ENCODE measurements around the gene ARHGAP29. TPM values are rescaled to one million over a fixed set of nuclear protein-coding genes. Genes with fewer than 3 reads are reported as not detected.
A peak's percentile ranks its signal among the peaks of the same experiment; 100 is the strongest.

ARHGAP29 gene
- total RNA-seq, 4 donors from 2014 or later: 4.9 to 29.7 (median 8.7) TPM

DNA sequence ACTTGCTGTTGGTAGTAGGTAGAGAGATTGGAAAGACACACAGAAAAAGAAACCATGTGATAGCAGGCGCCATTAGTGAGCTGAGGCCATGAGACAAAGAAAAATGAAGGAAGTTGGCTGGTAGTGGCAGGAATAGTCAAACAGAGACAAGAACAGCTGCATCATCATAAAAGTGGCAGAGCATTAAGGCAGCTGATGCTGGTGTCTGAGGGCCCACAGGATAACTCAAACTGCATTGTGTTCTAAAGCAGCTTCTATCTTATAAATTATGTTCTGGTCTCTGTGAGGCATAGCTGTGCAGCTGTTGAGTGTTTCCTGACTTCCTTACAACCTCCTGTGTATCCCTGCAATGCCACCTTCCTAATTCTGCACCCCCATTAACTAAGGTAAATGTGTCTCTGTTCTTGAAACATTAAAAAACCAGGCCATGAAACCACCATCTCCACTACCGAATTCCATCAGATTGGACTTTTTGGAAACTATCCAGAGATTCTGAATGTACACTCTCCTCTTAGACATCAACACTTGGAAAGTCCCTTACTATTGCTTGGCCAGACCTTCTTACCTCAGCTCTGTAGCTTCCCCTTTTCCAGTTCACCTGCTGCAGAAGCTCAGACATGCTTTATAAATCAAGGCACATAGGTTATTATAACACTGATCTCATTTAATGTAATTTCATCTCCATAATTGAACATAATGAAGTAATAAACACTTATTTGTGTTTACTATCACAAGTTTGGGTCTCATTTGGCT lies 23.4 kb upstream of the ARHGAP29 start:
- no peak overlapping the region for H3K4me3 ChIP-seq
- H3K36me3 ChIP-seq: no peaks in the 10 kb centered on the region
- no peak for DNase-seq
- H3K27ac ChIP-seq: no peak overlapping the region
- TF ChIP-seq POLR2A (IDR thresholded peaks at IDR 0.05): no peak
- TF ChIP-seq, protein P1, sequence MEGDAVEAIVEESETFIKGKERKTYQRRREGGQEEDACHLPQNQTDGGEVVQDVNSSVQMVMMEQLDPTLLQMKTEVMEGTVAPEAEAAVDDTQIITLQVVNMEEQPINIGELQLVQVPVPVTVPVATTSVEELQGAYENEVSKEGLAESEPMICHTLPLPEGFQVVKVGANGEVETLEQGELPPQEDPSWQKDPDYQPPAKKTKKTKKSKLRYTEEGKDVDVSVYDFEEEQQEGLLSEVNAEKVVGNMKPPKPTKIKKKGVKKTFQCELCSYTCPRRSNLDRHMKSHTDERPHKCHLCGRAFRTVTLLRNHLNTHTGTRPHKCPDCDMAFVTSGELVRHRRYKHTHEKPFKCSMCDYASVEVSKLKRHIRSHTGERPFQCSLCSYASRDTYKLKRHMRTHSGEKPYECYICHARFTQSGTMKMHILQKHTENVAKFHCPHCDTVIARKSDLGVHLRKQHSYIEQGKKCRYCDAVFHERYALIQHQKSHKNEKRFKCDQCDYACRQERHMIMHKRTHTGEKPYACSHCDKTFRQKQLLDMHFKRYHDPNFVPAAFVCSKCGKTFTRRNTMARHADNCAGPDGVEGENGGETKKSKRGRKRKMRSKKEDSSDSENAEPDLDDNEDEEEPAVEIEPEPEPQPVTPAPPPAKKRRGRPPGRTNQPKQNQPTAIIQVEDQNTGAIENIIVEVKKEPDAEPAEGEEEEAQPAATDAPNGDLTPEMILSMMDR (IDR thresholded peaks at IDR 0.05): no peak
- no peaks in the 10 kb centered on the region for H3K4me1 ChIP-seq
- H3K9me3 ChIP-seq: no peaks in the 10 kb centered on the region
- H3K27me3 ChIP-seq: no peaks in the 10 kb centered on the region

DNA sequence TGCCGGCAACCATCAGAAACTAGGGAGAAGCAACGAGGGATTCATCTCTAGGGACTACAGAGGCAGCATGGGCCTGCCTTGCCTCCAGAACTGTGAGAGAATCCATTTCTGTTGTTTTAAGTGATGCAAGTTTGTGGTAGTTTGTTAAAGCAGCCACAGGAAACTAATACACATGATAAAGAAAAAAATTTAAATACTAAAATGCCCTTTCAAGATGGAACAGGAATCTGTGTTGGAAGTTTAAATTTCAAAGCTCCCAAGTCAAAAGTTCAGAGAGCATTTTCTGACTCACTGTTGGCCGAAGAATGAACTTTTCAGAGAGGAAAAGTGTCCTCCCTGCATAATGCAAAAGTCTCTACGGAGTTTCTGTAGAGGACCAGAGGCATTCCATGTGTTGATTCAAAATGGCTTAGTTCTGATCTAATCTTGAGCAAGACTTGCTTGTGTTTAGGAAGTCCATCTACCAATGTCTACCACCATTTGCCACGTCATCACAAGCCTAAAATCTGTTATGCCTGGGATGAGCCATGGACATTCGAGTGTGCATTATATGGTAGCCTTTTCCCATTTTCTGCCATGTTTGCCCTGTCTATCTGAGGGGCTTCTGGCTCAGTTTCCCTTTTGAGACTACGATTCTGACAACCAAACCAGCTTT lies 22.4 kb upstream of the ARHGAP29 start:
- Histone ChIP-seq H3K4me3 (no peak overlapping the region), H3K4me1 (no peaks in the 10 kb centered on the region), H3K27ac (no peak overlapping the region), H3K9me3 (no peaks in the 10 kb centered on the region), H3K36me3 (no peaks in the 10 kb centered on the region), H3K27me3 (no peaks in the 10 kb centered on the region)
- no peak for TF ChIP-seq POLR2A (IDR thresholded peaks at IDR 0.05)
- TF ChIP-seq, protein P1 (IDR thresholded peaks at IDR 0.05): no peak
- DNase-seq: no peak

DNA sequence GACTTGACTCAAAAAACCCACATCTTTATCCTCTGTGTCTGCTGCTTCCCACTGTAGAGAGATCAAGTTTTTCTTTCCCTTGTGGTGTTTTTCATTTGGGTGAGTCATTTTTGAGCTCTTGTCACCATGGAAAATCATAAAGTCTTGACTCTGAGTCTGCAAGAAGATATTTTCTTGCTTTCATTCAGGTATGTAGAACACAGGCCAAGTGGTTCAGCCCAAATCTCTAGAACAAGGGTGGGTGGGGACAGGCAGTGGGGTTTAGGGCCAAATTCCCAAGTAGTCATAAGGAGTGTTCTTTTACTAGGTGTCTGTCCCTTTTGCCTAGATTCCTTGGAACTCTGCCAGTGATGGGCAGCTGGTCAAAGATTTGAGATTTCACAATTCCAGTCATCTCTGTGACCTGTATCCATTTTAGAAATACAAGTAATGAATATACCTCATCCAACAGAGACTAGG lies 21.5 kb upstream of the ARHGAP29 start:
- TF ChIP-seq, protein P1 (IDR thresholded peaks at IDR 0.05): no peak
- no peak for TF ChIP-seq POLR2A (IDR thresholded peaks at IDR 0.05)
- H3K36me3 ChIP-seq: no peaks in the 10 kb centered on the region
- H3K4me3 ChIP-seq: no peak overlapping the region
- peak in 1 of 3 donors; percentile 47 for DNase-seq
- H3K27me3 ChIP-seq: no peaks in the 10 kb centered on the region
- no peaks in the 10 kb centered on the region for H3K4me1 ChIP-seq
- no peaks in the 10 kb centered on the region for H3K9me3 ChIP-seq
- no peak overlapping the region for H3K27ac ChIP-seq

DNA sequence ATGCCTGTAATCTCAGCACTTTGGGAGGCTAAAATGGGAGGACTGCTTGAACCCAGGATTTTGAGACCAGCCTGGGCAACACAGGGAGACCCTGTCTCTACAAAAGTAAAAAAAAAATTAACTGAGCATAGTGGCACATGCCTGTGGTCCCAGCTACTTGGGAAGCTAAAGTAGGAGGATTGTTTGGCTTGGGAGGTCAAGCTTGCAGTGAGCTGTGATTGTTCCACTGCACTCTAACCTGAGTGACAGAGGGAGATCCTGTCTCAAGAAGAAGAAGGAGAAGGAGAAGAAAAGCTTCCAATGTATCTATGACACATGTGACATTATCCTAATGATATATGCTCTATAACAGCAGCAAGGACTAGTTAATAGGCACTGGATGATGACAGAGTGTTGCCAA lies 20.1 kb upstream of the ARHGAP29 start:
- H3K4me1 ChIP-seq: no peaks in the 10 kb centered on the region

GRCh38 chr1:94255476-94255875 lies 18.1 kb upstream of the ARHGAP29 start:
- no peaks in the 10 kb centered on the region for H3K9me3 ChIP-seq
- no peaks in the 10 kb centered on the region for H3K27me3 ChIP-seq
- H3K36me3 ChIP-seq: no peaks in the 10 kb centered on the region
- H3K4me3 ChIP-seq: no peak overlapping the region
- H3K4me1 ChIP-seq: no peaks in the 10 kb centered on the region
- TF ChIP-seq POLR2A (IDR thresholded peaks at IDR 0.05): no peak
- TF ChIP-seq, protein P1 (IDR thresholded peaks at IDR 0.05): no peak
- H3K27ac ChIP-seq: no peak overlapping the region
- no peak for DNase-seq

More for the DNA sequence above, 20.1 kb upstream of the ARHGAP29 start:
- H3K36me3 ChIP-seq: no peaks in the 10 kb centered on the region
- no peak for TF ChIP-seq POLR2A (IDR thresholded peaks at IDR 0.05)
- TF ChIP-seq, protein P1 (IDR thresholded peaks at IDR 0.05): no peak
- H3K27ac ChIP-seq: no peak overlapping the region
- no peaks in the 10 kb centered on the region for H3K27me3 ChIP-seq
- DNase-seq: no peak
- H3K4me3 ChIP-seq: no peak overlapping the region
- H3K9me3 ChIP-seq: no peaks in the 10 kb centered on the region

Data from Peyer's patch (tissue), 4 donors.